Spinal cord (tissue), 10 donors: ENCODE results near the gene UNK. TPM values are rescaled to one million over a fixed set of nuclear protein-coding genes. Genes with fewer than 3 reads are reported as not detected.

Source experiments
- DNase-seq, 6 donors: peaks; one replicate each; pipeline versions ENCODE4 v3.0.0 to v3.0.0-alpha.2; 2013 to 2015; ENCODE audit warnings: low spot score in 6 of 6, low read depth in 4 of 6
- H3K27ac ChIP-seq: one replicate; pipeline ENCODE4 v1.5.1; 2013; ENCODE audit warnings: low read depth, low read length, control low read depth
- H3K27me3 ChIP-seq: one replicate; pipeline ENCODE4 v1.6.1; 2013; ENCODE audit warnings: low read length; ENCODE audit not compliant: control insufficient read depth, insufficient read depth
- H3K36me3 ChIP-seq: one replicate; pipeline ENCODE4 v1.6.1; 2013; ENCODE audit warnings: low read length; ENCODE audit not compliant: control insufficient read depth, insufficient read depth
- H3K4me1 ChIP-seq: one replicate; pipeline ENCODE4 v1.6.1; 2013; ENCODE audit warnings: low read length; ENCODE audit not compliant: control insufficient read depth, insufficient read depth
- H3K4me3 ChIP-seq: one replicate; pipeline ENCODE4 v1.5.1; 2013; ENCODE audit warnings: low read depth, low read length, control low read depth
- H3K9me3 ChIP-seq: one replicate; pipeline ENCODE4 v1.6.1; 2013; ENCODE audit warnings: low read length; ENCODE audit not compliant: control insufficient read depth, insufficient read depth
- WGBS: methylation state at CpG from one replicate; pipeline ENCODE4 v1.1.5; 2013; ENCODE audit warnings: missing lambda C conversion rate; ENCODE audit not compliant: insufficient coverage; 5-methylcytosine and 5-hydroxymethylcytosine counted together
- polyA plus RNA-seq, 2 donors: library from polyadenylated mRNA; unstranded; fragments of 120-200 nt; gene quantifications; one replicate each; pipeline ENCODE4 v1.2.1, GENCODE V29; 2013; ENCODE audit not compliant: insufficient read length in 2 of 2
- total RNA-seq, 2 donors: library from RNA; depleted of rRNA in 1 of 2; stranded (reverse); fragments of 120-200 nt in 1 of 2; fragments of >200 nt in 1 of 2; gene quantifications; one replicate each; pipeline versions ENCODE4 v1.2.3 to v1.2.4, GENCODE V29; 2013 to 2014
- donor health status: healthy.

Gene UNK
- total and polyA plus RNA-seq, 4 donors, result 28.9 to 54.8 (median 37.5) TPM

GRCh38 chr17:75842411-75842810 lies 57.8 kb downstream of the UNK start:
- no peak for DNase-seq
- WGBS, result 94% methylated on average over 10 of the region's 18 CpGs
- Histone ChIP-seq H3K27me3 (no peaks in the 10 kb centered on the region), H3K4me1 (peaks cover 40% of the 10 kb centered on the region), H3K36me3 (peaks cover 54% of the 10 kb centered on the region), H3K4me3 (no peak overlapping the region), H3K9me3 (no peaks in the 10 kb centered on the region), H3K27ac (no peak overlapping the region)

GRCh38 chr17:75842963-75843576 lies 58.5 kb downstream of the UNK start:
- H3K27ac ChIP-seq, result no peak overlapping the region
- DNase-seq, result no peak
- WGBS, result 82% methylated on average over 14 of the region's 22 CpGs
- peaks cover 61% of the 10 kb centered on the region for H3K36me3 ChIP-seq
- H3K4me3 ChIP-seq, result no peak overlapping the region
- no peaks in the 10 kb centered on the region for H3K9me3 ChIP-seq
- H3K27me3 ChIP-seq, result no peaks in the 10 kb centered on the region
- H3K4me1 ChIP-seq, result peaks cover 41% of the 10 kb centered on the region

DNA sequence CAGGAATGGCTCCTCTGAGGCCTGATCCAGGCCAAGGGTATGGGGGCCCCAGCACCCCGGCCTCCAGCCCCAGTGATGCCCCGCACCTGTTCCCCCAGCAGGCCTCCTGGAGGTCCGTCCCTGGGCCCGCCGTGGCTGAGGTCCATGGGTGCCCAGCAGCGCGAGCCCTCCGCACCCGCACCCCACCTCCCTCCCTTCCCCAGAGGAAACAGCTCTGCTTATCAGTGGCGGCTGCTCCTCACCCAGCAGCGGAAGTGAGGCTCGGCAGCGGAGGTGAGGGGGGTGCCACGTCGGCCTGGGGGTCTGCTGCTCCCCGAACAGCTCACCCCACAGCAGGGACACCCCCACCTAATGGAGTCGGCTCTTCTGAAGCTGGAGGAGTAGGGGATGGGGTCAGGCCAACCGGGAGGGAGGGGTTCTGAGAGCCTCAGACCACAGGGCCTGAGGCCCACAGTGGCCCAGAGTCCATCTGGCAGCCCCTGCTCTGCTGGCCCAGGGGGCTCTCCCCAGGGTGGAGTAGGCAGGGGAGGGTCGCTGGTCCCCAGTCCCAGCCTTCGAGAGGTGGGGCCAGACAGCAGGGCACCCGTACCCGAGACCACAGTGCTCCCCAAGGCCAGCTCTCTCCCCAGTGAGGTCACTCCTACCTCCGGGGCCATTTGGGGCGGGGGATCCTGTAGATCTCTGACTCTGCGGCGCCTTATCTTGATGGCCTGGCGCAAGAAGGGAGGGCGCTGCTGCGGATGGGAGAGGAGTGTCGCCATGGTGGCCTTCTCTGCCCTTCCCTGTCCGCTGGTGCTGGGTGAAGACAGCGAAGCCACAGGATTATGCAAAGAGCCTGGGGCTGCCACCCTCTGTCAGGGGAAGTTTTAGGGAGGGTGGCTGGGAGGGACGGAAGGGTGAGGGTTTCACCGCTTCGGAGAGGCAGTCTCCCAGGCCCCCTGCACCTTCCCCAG lies 59.2 kb downstream of the UNK start, which contains the start of gene UNC13D:
Gene UNC13D, minus strand, starts transcription at position 828 of the 953 bp plus-strand sequence. Its CDS starts 67 bp downstream, at position 761.
- Histone ChIP-seq H3K4me1 (peaks cover 46% of the 10 kb centered on the region), H3K27ac (peak within 1 kb of the TSS; percentile 8), H3K4me3 (no peak within 1 kb of the TSS), H3K9me3 (no peaks in the 10 kb centered on the region), H3K27me3 (no peaks in the 10 kb centered on the region), H3K36me3 (peaks cover 68% of the 10 kb centered on the region)
- DNase-seq, result no peak
- WGBS, result 85% methylated on average over 23 of the region's 35 CpGs

DNA sequence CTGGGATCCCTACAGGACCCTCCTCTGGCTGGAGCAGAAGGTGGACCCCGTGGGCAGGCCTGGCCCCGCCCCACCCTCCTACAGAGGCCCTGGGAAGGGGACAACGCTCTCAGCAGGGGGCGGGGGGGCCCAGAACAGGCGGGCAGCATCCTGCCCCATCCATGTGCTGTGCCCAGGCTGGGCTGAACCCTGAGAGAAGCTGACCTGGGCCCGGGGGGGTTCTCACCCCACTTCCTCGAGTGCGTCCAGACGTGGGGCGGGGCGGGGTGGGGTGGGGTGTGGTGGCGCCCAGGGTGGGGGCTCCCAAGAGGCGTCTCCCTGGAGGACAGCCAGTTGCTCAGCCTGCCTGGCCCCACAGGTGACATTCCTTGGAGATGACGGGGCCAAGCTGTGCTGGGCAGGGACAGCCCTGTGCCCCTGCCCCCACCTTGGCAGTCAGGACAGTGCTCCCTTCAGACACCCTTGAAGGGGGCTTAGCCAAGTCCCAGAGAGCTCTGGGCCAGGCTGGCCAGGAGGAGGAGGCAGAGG lies 60.0 kb downstream of the UNK start:
- H3K4me3 ChIP-seq, result no peak overlapping the region

DNA sequence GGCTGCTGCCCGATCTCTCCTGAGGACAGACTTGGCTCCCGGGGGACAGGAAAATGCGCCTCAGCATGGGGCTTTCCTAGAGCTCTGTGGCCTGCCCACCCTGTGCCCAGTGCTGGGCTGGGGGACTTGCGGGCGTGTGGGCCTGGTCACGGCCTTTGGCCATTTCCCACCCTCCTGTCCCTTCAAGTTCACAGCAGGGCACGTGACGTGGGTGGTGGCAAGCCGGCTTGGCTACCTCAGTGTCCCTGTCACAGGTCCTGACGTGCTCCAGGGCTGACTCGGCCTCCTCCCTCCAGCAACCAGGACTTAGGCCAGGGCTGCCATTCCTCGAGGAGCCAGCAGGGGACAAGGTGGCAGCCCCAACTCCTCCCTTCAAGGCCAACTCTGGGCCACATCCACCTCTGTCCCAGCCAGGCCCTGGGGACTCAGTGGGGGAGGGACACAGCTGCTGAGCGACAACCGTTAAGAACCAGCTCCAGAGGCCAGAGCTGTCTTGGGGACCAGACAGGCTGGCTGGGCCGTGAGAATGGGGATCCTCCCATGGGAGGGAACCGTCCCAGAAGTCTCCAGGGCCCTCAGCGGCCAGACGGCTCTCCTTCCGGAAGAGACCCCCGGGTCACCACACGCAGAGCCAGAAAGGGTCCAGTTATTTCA lies 60.6 kb downstream of the UNK start:
- Histone ChIP-seq H3K4me1 (peaks cover 59% of the 10 kb centered on the region), H3K27ac (peak overlapping the region; percentile 8), H3K36me3 (peaks cover 75% of the 10 kb centered on the region), H3K9me3 (no peaks in the 10 kb centered on the region), H3K27me3 (no peaks in the 10 kb centered on the region), H3K4me3 (no peak overlapping the region)
- WGBS, result 40% methylated on average over 17 of the region's 21 CpGs
- peak in 2 of 6 donors; percentile 40 to 74 for DNase-seq

More for the DNA sequence above, 60.0 kb downstream of the UNK start:
- Histone ChIP-seq H3K4me1 (peaks cover 54% of the 10 kb centered on the region), H3K9me3 (no peaks in the 10 kb centered on the region), H3K27ac (peak overlapping the region; percentile 8), H3K36me3 (peaks cover 75% of the 10 kb centered on the region), H3K27me3 (no peaks in the 10 kb centered on the region)
- DNase-seq, result no peak
- 60% methylated on average over 14 of the region's 14 CpGs for WGBS

GRCh38 chr17:75845933-75846691 lies 61.5 kb downstream of the UNK start:
- Histone ChIP-seq H3K4me1 (peaks cover 69% of the 10 kb centered on the region), H3K27me3 (no peaks in the 10 kb centered on the region), H3K36me3 (peaks cover 79% of the 10 kb centered on the region), H3K27ac (no peak overlapping the region), H3K9me3 (no peaks in the 10 kb centered on the region), H3K4me3 (no peak overlapping the region)
- no peak for DNase-seq
- WGBS, result 87% methylated on average over 13 of the region's 22 CpGs

DNA sequence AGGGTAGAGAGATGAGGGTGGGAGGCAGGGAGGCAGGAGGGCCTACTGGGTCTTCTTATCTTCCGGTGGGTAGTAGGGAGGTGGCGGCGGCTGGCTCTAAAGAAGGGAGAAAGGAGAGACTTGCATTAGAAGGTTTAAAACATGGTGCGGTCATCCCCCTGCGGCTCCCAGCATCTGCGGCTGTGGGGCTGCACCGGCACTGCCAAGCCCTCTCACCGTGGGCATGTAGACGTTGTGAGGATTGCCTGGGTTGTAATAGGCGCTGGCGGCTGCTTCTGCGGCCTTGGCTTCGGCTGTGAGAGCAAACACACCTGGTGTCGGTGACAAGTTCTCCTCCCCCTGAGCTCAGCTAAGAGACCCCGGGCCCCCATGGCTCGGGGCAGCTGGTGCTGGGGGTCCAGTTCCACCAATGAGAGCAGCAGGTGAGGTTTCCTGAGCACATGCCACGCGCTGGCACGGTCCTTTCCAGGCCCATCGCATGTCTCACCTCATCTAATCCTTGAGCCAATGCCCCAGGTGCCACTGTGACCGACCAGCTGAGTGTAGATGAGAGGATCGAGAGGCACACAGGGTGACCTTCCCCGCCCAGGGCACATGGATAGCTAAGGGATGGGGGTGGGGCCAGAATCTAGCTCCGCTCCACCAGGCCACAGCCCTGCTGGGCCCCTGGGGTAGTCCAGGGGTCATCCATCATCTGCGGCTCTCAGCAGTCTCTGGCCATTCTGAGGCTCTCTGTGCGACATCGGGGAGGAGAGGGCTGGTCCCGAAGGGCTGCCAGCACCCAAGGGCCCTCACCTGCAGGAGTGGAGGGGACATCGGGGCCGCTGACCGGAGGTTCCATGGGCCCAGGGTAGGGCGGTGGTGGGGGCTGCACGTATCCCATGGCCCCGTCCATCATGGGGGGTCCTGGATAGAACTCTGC lies 62.3 kb downstream of the UNK start:
- DNase-seq, result no peak
- H3K36me3 ChIP-seq, result peaks cover 88% of the 10 kb centered on the region
- H3K4me3 ChIP-seq, result no peak overlapping the region
- 90% methylated on average over 34 of the region's 34 CpGs for WGBS
- H3K27me3 ChIP-seq, result no peaks in the 10 kb centered on the region
- no peaks in the 10 kb centered on the region for H3K9me3 ChIP-seq
- H3K4me1 ChIP-seq, result peaks cover 77% of the 10 kb centered on the region
- no peak overlapping the region for H3K27ac ChIP-seq

GRCh38 chr17:75847614-75848522 lies 63.3 kb downstream of the UNK start:
- no peak for DNase-seq
- peaks cover 88% of the 10 kb centered on the region for H3K36me3 ChIP-seq
- H3K4me3 ChIP-seq, result no peak overlapping the region
- peak overlapping the region; percentile 87 for H3K27ac ChIP-seq
- H3K9me3 ChIP-seq, result no peaks in the 10 kb centered on the region
- H3K27me3 ChIP-seq, result no peaks in the 10 kb centered on the region
- 85% methylated on average over 15 of the region's 25 CpGs for WGBS
- peaks cover 80% of the 10 kb centered on the region for H3K4me1 ChIP-seq
